Measurements from ENCODE around the gene TXK.

Gene TXK

GRCh38 chr4:48137846-48138245, 3.8 kb upstream of the TXK start:
- no peak for DNase-seq (ENCODE audit: low read depth)

GRCh38 chr4:48133669-48134068, 381 bp downstream of the TXK start:
- DNase-seq (ENCODE audit: low read depth) = no peak

DNA sequence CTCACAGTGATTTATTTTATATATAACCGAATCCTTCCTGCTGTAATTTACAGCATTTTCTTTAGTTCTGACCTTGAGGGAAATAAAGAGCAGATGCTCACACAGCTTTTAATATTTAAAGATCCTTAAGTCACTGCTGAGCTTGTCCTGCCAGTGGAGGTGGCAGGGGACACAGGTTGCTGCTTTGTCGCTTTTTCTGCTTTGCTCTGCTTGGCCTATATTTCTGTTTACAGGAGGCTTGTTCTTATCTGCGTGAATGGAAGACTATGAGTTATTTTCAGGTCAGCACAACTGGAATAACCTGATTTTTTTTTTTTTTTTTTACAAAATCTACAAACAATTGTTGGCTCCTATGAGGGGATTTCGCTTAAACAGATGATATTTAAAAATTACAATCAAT, 2.3 kb downstream of the TXK start:
- no peak for DNase-seq (ENCODE audit: low read depth)

DNA sequence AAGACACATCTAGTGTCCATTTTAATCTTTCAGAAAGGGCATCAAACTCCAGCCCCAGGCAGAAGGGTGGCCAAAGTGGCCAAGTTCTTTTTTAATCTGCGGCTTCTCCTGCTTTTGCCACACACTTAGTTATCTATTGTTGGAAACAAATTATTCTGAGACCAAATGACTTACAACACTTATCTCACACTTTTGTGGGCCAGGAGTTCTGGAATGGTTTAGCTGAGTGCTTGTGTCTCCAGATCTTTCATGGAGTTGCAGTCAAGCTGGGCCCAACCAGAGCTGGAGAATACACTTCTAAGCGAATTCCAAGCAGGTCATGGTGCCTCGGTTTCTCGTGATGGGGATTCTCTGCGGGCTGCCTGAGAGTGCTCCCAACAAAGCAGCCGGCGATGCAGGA, 4.0 kb downstream of the TXK start:
- no peak for DNase-seq (ENCODE audit: low read depth)

DNA sequence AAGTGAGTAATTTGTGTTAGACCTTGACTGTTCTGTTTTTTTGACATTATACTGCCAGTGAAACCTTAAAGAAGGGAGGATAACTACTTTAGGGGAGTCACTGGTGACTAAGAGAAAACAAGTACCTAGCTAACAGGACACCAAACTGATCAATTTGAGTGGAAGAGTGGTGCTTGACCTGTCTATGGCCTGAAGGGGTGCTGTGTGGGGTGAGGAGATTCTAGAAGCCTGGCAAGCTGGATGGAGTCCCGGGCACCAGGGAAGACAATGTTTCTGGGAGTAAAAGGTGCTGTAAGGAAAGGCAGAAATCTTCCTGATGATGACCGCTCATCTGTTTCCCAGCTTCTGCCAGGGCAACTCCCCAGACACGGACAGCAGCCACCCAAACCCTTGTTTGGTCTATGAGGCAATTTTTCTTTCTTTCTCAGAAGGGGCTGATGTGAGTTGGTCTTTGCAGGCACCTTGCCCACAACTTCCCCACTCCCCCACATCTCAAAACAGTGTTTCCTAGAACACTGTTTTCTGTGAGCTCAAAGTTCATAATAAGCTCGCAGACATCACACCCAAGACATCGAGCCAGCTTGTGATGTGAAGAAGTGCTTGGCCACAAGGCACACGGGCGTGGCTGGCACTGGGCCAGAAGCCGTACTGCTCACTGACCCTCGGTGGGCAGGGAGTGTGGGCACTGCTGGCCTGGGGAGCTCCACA, 4.6 kb downstream of the TXK start:
- no peak for DNase-seq (ENCODE audit: low read depth)

GRCh38 chr4:48127682-48128404, 6.2 kb downstream of the TXK start:
- peak; percentile 71 for DNase-seq (ENCODE audit: low read depth)

- no peak for DNase-seq (ENCODE audit: low read depth)
Measured at GRCh38 chr4:48127231-48127630, 6.8 kb downstream of the TXK start.

- no peak for DNase-seq (ENCODE audit: low read depth)
Measured at GRCh38 chr4:48126621-48127020, 7.4 kb downstream of the TXK start.

- DNase-seq (ENCODE audit: low read depth) = no peak
Measured at GRCh38 chr4:48124870-48125269, 9.2 kb downstream of the TXK start.

- no peak for DNase-seq (ENCODE audit: low read depth)
Measured at GRCh38 chr4:48122756-48123155, 11.3 kb downstream of the TXK start.

- DNase-seq (ENCODE audit: low read depth) = no peak
Measured at GRCh38 chr4:48121180-48121579, 12.9 kb downstream of the TXK start.

DNA sequence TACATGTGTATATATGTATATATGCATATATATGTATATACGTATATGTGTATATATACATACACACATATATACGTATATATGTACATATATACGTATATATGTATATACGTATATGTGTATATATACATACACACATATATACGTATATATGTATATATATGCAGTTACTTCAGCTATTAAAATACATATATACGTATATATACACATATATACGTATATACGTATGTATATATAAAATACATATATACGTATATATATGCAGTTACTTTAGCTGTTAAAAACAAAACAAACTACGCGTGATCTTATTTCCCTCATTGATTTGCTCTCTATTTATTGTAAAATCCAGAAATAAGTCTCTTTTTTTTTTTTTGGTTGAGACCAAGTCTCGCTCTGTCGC, 13.9 kb downstream of the TXK start:
- DNase-seq (ENCODE audit: low read depth) = no peak

DNA sequence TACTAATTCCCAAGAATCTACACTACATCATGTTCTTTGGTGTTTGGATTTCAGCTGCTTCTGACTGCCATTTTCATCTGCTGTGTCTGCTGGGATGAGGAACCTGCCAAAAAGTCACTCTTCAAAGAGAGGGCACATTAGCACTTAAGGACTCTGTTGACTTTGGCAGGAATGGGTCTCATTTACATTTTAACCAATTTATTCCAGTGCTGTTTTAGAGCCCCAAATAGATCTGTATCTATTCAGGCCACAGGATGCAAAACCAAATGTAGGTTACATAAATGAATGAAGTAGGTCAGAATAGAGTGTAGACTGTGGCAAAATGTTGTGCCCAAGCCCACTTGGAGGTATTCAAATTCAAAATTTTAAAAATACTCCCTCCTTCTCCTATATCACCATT, 14.4 kb downstream of the TXK start:
- DNase-seq (ENCODE audit: low read depth) = no peak

DNA sequence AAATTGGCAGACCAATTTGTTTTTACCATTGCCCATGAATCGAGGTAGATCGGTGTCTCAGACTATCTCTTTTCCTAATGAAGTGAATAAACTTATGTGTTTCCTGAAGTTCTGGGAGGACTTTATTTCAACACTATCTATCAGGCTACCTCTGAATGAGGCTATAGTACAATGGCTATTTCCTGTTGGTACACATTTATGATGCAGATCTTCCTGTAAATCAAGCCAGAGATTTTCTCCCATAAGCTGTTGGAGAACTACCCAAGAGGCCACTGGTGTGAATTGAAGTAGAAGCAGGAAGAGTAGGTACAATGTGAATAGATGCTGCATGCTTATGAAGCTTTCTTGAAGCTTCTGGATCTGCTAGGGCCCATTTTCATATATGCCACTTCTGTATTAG, 16.0 kb downstream of the TXK start:
- no peak for DNase-seq (ENCODE audit: low read depth)

DNA sequence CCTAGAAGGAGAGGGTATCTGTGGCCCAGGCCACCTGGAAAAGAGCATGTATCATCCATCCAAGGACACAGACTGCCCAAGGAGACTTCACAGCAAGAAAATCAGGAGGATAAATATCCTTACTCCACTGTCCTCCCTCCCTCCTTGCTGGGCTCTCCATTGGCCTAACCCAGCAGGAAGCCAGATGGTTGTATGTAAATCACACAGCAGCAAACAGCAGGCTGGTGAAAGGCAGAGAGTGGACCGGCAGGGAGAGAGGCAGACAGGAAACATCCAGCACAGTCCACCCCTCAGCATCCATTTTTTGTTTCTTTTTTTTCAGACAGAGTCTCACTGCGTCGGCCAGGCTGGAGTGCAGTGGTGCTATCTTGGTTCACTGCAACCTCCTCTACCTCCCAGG, 17.5 kb downstream of the TXK start:
- no peak for DNase-seq (ENCODE audit: low read depth)

- DNase-seq (ENCODE audit: low read depth) = no peak
Measured at GRCh38 chr4:48114412-48114811, 19.6 kb downstream of the TXK start.

GRCh38 chr4:48112017-48112667, 21.9 kb downstream of the TXK start:
- no peak for DNase-seq (ENCODE audit: low read depth)

DNA sequence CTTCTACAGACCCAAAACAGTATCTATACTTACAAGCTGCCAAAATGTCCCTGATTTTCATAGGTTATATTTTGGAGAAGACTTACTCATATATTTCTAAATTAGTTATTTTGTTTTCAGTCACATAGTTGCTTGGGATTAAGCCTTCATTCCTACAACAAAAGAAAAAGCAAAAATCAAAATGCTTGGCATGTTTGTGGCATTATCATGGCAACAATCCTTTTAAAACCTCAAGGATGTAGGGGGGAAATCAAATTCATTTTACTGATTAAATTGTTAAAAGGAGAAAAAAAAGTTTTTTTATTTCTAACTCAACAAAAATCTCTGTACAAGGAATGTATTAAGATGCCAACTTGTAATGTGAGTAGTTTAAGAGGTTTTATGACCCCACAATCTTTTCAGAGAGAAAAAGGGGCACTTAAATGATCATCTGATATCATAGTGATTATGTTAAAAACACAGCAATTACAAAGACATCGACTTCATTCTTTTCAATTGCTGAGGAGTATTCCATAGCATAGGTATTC, 23.5 kb downstream of the TXK start:
- DNase-seq (ENCODE audit: low read depth) = no peak

GRCh38 chr4:48109413-48110263, 24.4 kb downstream of the TXK start:
- DNase-seq (ENCODE audit: low read depth) = no peak

DNA sequence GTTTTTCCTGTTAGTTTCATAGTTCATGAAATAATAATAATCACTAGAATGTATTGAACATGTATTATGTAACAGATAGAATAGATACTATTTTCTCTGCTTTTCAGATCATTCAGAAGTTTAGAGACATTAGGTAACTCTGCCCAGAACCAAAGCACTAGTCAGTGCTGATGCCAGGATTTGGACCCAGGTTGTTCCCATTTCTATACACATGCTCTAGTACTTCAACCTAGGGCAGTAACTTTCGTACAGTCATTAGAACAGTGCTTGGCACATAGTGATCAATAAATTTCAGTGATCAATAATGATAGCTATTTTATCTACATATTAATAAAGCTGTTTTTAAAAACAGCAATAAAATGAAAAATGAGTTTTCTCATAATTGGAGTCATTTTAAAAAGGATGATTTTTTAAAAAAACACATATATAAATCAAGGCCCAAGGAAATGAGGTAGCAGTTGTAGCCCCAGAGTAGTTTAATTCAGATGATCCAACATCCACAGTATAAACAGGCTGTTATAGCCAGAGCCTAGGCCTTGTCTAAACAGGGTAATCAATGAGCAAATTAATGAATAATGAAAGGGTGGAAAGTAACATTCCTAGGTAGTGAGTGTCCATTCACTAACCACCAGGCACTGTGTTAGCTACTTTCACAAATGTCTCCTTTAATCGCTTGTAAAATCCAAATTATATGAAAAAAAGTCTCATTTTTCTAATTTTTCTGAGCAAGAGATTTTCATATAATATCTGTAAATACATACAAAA, 25.6 kb downstream of the TXK start:
- no peak for DNase-seq (ENCODE audit: low read depth)

DNA sequence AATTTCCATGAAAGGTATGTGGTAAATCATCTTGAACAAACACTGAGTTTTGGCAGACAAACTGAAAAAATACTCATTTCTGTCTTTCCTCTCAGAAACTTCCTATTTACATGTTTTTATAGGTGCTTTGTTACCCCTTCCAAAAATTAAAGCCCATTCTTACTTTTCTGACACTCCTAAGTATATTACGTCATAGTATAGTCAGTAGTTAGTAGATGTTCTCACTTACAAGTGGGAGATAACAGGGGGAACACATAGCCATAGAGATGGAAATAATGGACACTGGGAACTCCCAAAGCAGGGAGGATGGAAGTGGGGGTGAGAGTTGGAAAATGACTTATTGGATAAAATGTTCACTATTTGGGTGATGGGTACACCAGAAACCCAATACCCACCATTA, 28.8 kb downstream of the TXK start:
- DNase-seq (ENCODE audit: low read depth) = no peak

Data from activated T-cell treated with anti-CD3 and anti-CD28 coated beads for 48 hours (primary cell).